ENCODE results near the gene ACE2. TPM values are rescaled to one million over a fixed set of nuclear protein-coding genes. Genes with fewer than 3 reads are reported as not detected.

The ACE2 gene
- total and polyA plus RNA-seq, 2 donors (not counting 3 experiments of a cell fraction or from before 2014, with no cell fraction given), result not detected

DNA sequence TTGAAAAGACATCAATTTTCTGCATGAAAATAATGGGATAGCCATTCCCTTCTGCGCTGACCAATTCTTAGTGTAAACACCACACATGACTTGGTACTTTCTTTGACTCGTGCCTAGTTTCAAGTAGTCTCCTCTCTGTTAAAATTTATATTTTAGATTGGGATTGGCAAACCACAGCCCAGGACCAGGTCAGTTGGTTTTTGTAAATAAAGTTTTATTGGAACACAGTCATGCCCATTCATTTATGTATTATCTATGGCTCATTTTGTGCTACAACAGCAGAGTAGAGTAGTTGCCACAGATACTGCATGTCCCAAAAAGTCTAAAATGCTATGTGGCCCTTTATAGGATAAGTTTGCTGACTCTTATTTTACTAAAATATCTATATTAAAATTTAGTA lies 53.4 kb downstream of the ACE2 start:
- no peak for FAIRE-seq

More for the DNA sequence above, 53.4 kb downstream of the ACE2 start:
- no peak overlapping the region for H3K4me3 ChIP-seq (replicated peaks in 1 of 3; ENCODE audit: insufficient read depth in 1 of 3, low read depth in 1 of 3, low read length in 3 of 3)
- dilution Hi-C loops (cut with MboI; ENCODE audit: extremely low pct_ligation_motif_present, low sequenced_read_pairs), result no loop called here
- H3K9me3 ChIP-seq (replicated peaks; ENCODE audit: control insufficient read depth, insufficient read depth, low read length), result no peaks in the 10 kb centered on the region
- H3K9me1 ChIP-seq (replicated peaks; ENCODE audit: control insufficient read depth, extremely low read depth, insufficient read depth, low read length), result no peaks in the 10 kb centered on the region
- H4K20me1 ChIP-seq (replicated peaks; ENCODE audit: control insufficient read depth, extremely low read depth, insufficient read depth, low read length), result no peaks in the 10 kb centered on the region
- H3K27me3 ChIP-seq (ENCODE audit: control insufficient read depth in 2 of 2, insufficient read depth in 2 of 2, low read length in 2 of 2), result no peaks in the 10 kb centered on the region
- no peak overlapping the region for H2AFZ ChIP-seq (ENCODE audit: low read depth, low read length)
- DNase-seq (ENCODE audit: low read depth, low spot score), result no peak
- peaks cover 3% of the 10 kb centered on the region for H3K4me1 ChIP-seq (ENCODE audit: control insufficient read depth, extremely low read depth, insufficient read depth, low read length)
- BruUV-seq (replicated peaks), result no TSS peak
- TF ChIP-seq CTCF (IDR thresholded peaks at IDR 0.05; ENCODE audit: extremely low read depth in 1 of 2, insufficient read depth in 1 of 2, low read depth in 1 of 2, low read length in 2 of 2) (no peak), FOS (IDR thresholded peaks at IDR 0.05; ENCODE audit: borderline replicate concordance, insufficient read depth, low read length) (no peak), EZH2 (IDR thresholded peaks at IDR 0.05; ENCODE audit: borderline replicate concordance, low read depth, low read length, severe bottlenecking) (no peak), GATA2 (IDR thresholded peaks at IDR 0.05; ENCODE audit: insufficient read depth, insufficient read length, low read depth, low read length) (no peak), MYC (IDR thresholded peaks at IDR 0.05; ENCODE audit: low read depth, low read length) (no peak), POLR2AphosphoS5 (IDR thresholded peaks at IDR 0.05; ENCODE audit: insufficient read depth, low read depth, low read length) (no peak), JUN (IDR thresholded peaks at IDR 0.05; ENCODE audit: borderline replicate concordance, insufficient read depth, insufficient read length, low read depth) (no peak), POLR2A (IDR thresholded peaks at IDR 0.05; ENCODE audit: low read depth, low read length) (no peak)
- TF ChIP-seq, protein P1, sequence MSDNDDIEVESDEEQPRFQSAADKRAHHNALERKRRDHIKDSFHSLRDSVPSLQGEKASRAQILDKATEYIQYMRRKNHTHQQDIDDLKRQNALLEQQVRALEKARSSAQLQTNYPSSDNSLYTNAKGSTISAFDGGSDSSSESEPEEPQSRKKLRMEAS (IDR thresholded peaks at IDR 0.05; ENCODE audit: insufficient read depth, insufficient read length), result no peak
- CTCF ChIA-PET, result no interaction called here
- no peak overlapping the region for H3K27ac ChIP-seq (ENCODE audit: insufficient read depth, low read depth, low read length)
- POLR2A ChIA-PET, result no interaction called here
- H3K36me3 ChIP-seq (ENCODE audit: control insufficient read depth in 2 of 2, extremely low read depth in 1 of 2, insufficient read depth in 2 of 2, low read length in 2 of 2), result peaks cover 9 to 16% of the 10 kb centered on the region in 2 experiments
- intact Hi-C loops (cut with micrococcal nuclease), result loop anchor here (5.0 kb wide), 1 partner anchor 50 kb away; no protein-coding TSS in a partner anchor
- H3K79me2 ChIP-seq (ENCODE audit: control insufficient read depth, insufficient read depth, low read length), result no peaks in the 10 kb centered on the region
- H3K4me2 ChIP-seq (ENCODE audit: insufficient read depth, low read length), result no peak overlapping the region
- no peak overlapping the region for H3K9ac ChIP-seq (replicated peaks; ENCODE audit: extremely low read depth, insufficient read depth, low read length)

Measured in endothelial cell of umbilical vein (primary cell).